Activated CD8-positive, alpha-beta memory T cell treated with anti-CD3 and anti-CD28 coated beads for 1 hour (primary cell): ENCODE data around the gene NSUN5.
"Not testable (repeated sequence)": the region's sequence is repeated elsewhere in the genome, so short reads cannot be mapped to it uniquely, and the experiment has no call there.

Source experiments
- DNase-seq, 2 donors: peaks; one replicate each; pipeline ENCODE4 v3.0.0-alpha.2; 2020; ENCODE audit warnings: low read depth in 1 of 2; ENCODE audit errors: extremely low read depth in 1 of 2

NSUN5 gene

GRCh38 chr7:73308665-73309214 lies at the start of gene NSUN5:
TSS of gene NSUN5 (minus strand) at chr7:73308826. CDS start at chr7:73308790, 36 bp downstream.
- peak; percentile 65 to 77 for DNase-seq

- DNase-seq: no peak
Observed at GRCh38 chr7:73356159-73356558, 47.5 kb upstream of the NSUN5 start.

- no peak for DNase-seq
Observed at GRCh38 chr7:73354821-73355220, 46.2 kb upstream of the NSUN5 start.

GRCh38 chr7:73354196-73354595 lies 45.6 kb upstream of the NSUN5 start:
- no peak for DNase-seq

- DNase-seq: no peak
Observed at GRCh38 chr7:73353243-73353642, 44.6 kb upstream of the NSUN5 start.

- no peak for DNase-seq
Observed at GRCh38 chr7:73352784-73353183, 44.2 kb upstream of the NSUN5 start.

- DNase-seq: no peak
Observed at GRCh38 chr7:73351447-73352167, 43.0 kb upstream of the NSUN5 start.

- DNase-seq: no peak
Observed at GRCh38 chr7:73350306-73351068, 41.9 kb upstream of the NSUN5 start.

- DNase-seq: no peak
Observed at GRCh38 chr7:73349763-73350162, 41.1 kb upstream of the NSUN5 start.

- no peak for DNase-seq
Observed at GRCh38 chr7:73345951-73346350, 37.3 kb upstream of the NSUN5 start.

GRCh38 chr7:73345538-73345937 lies 36.9 kb upstream of the NSUN5 start:
- no peak for DNase-seq

GRCh38 chr7:73343671-73344380 lies 35.2 kb upstream of the NSUN5 start:
- DNase-seq: no peak

- DNase-seq: no peak
Observed at GRCh38 chr7:73342645-73343044, 34.0 kb upstream of the NSUN5 start.

GRCh38 chr7:73341877-73342276 lies 33.3 kb upstream of the NSUN5 start:
- no peak for DNase-seq

- DNase-seq: no peak
Observed at GRCh38 chr7:73340514-73340913, 31.9 kb upstream of the NSUN5 start.

- DNase-seq: no peak
Observed at GRCh38 chr7:73338321-73338720, 29.7 kb upstream of the NSUN5 start.

GRCh38 chr7:73332447-73332846 lies 23.8 kb upstream of the NSUN5 start:
- DNase-seq: no peak

GRCh38 chr7:73330772-73331171 lies 22.1 kb upstream of the NSUN5 start:
- DNase-seq: no peak

GRCh38 chr7:73329861-73330581 lies 21.4 kb upstream of the NSUN5 start:
- no peak for DNase-seq

GRCh38 chr7:73328696-73329095 lies 20.1 kb upstream of the NSUN5 start:
- no peak for DNase-seq

- not testable (repeated sequence) for DNase-seq
Observed at GRCh38 chr7:73327922-73328321, 19.3 kb upstream of the NSUN5 start, which contains the start of the genes FKBP6 and TRIM50. TSS of gene FKBP6 (plus strand) at chr7:73328161. CDS start at chr7:73328429, 268 bp downstream. TSS of gene TRIM50 (minus strand) at chr7:73328082. CDS start at chr7:73324787, 3,295 bp downstream.
